ENCODE measurements around the gene ADK. TPM values are rescaled to one million over a fixed set of nuclear protein-coding genes. Genes with fewer than 3 reads are reported as not detected.

ADK gene
- total and polyA plus RNA-seq, 2 of the 4 experiments (the other 2 are of a cell fraction): 30.6 to 40.9 TPM

DNA sequence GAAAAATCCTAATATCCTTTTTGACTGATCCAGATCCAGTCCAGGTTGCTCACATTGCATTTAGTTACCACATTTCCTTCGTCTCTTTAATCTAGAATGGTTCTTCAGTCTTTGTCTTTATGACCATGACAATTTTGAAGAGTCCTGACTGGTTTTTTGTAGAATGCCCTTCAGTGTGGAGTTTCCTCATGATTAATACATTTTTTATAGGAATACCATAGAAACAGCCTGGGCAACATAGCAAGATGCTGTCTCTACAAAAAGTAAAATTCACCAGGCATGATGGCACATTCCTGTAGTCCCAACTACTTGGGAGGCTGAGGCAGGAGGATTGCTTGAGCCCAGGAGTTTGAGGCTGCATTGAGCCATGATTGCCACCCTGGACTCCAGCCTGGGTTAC is 390.4 kb downstream of the ADK start:
- H2AK5ac ChIP-seq (ENCODE audit: low read depth, low read length): no peak overlapping the region
- in situ Hi-C loops (cut with MboI; ENCODE audit: low sequenced_read_pairs): no loop called here
- H3K36me3 ChIP-seq (ENCODE audit: control insufficient read depth, insufficient read depth, low read length): no peaks in the 10 kb centered on the region
- no peak overlapping the region; the same call in 1 of the 2 replicates for H3K27ac ChIP-seq (ENCODE audit: insufficient read depth, low read length)
- no peak overlapping the region for H3K14ac ChIP-seq (replicated peaks; ENCODE audit: low read depth, low read length)
- ChIA-PET POLR2A (ENCODE audit: unreplicated experiment) (no interaction called here), CTCF (no interaction called here)
- DNase-seq (no peak), ATAC-seq (ENCODE audit: low read depth) (no peak)
- no peak overlapping the region for H3K4me3 ChIP-seq (ENCODE audit: insufficient read depth, low read depth, low read length)
- H4K5ac ChIP-seq (ENCODE audit: low read depth, low read length): no peak overlapping the region
- intact Hi-C loops (cut with micrococcal nuclease): loop anchor here (5.0 to 10.0 kb wide), 2 partner anchors 109 to 373 kb away; no protein-coding TSS in a partner anchor
- no peak overlapping the region for H4K91ac ChIP-seq (ENCODE audit: insufficient read depth, low read depth, low read length)
- H3K18ac ChIP-seq (ENCODE audit: low read depth, low read length): no peak overlapping the region
- no peak overlapping the region for H2BK120ac ChIP-seq (ENCODE audit: low read depth, low read length)
- no peak overlapping the region for H3K9ac ChIP-seq (ENCODE audit: low read depth, low read length)
- no TSS peak for BruUV-seq (replicated peaks)
- dilution Hi-C loops (cut with HindIII; ENCODE audit: low sequenced_read_pairs, unreplicated experiment): no loop called here
- H2BK15ac ChIP-seq (ENCODE audit: low read depth, low read length): no peak overlapping the region
- WGBS, 2 experiments (ENCODE audit: extremely low coverage in 2 of 2, insufficient read length in 1 of 2): no CpG with 5 or more reads among the region's 1 CpG
- H3K4me1 ChIP-seq (ENCODE audit: control insufficient read depth, insufficient read depth, low read length): peaks cover 7% of the 10 kb centered on the region; the same call in 1 of the 2 replicates
- no peak overlapping the region for H2BK20ac ChIP-seq (ENCODE audit: low read depth, low read length)
- H4K20me1 ChIP-seq (ENCODE audit: insufficient read depth, low read length): no peaks in the 10 kb centered on the region
- H2AK9ac ChIP-seq (replicated peaks; ENCODE audit: low read depth, low read length, poor library complexity): no peak overlapping the region
- H4K8ac ChIP-seq (ENCODE audit: low read depth in 2 of 2, low read length in 2 of 2): no peak overlapping the region
- no peaks in the 10 kb centered on the region for H3K27me3 ChIP-seq (ENCODE audit: control insufficient read depth, insufficient read depth, low read length)
- no peaks in the 10 kb centered on the region for H3K79me1 ChIP-seq (ENCODE audit: low read depth in 1 of 2, low read length in 2 of 2)
- no peaks in the 10 kb centered on the region for H3K9me1 ChIP-seq (ENCODE audit: insufficient read depth, low read length)
- H3K56ac ChIP-seq (ENCODE audit: extremely low read depth, insufficient read depth, low read length): no peak overlapping the region
- H3K23ac ChIP-seq (ENCODE audit: low read depth, low read length): no peak overlapping the region
- no peak overlapping the region for H3K4me2 ChIP-seq (ENCODE audit: low read depth, low read length)
- H2BK5ac ChIP-seq (ENCODE audit: low read depth, low read length, poor library complexity, severe bottlenecking): no peak overlapping the region
- H2AFZ ChIP-seq (replicated peaks; ENCODE audit: low read length, poor library complexity): no peak overlapping the region
- H3K4ac ChIP-seq (ENCODE audit: low read depth, low read length): no peak overlapping the region
- no peaks in the 10 kb centered on the region for H3K9me3 ChIP-seq (ENCODE audit: control insufficient read depth, insufficient read depth, low read length)
- TF ChIP-seq RAD21 (IDR thresholded peaks at IDR 0.05; ENCODE audit: low read length): no peak
- TF ChIP-seq, protein P1, sequence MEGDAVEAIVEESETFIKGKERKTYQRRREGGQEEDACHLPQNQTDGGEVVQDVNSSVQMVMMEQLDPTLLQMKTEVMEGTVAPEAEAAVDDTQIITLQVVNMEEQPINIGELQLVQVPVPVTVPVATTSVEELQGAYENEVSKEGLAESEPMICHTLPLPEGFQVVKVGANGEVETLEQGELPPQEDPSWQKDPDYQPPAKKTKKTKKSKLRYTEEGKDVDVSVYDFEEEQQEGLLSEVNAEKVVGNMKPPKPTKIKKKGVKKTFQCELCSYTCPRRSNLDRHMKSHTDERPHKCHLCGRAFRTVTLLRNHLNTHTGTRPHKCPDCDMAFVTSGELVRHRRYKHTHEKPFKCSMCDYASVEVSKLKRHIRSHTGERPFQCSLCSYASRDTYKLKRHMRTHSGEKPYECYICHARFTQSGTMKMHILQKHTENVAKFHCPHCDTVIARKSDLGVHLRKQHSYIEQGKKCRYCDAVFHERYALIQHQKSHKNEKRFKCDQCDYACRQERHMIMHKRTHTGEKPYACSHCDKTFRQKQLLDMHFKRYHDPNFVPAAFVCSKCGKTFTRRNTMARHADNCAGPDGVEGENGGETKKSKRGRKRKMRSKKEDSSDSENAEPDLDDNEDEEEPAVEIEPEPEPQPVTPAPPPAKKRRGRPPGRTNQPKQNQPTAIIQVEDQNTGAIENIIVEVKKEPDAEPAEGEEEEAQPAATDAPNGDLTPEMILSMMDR (conservative IDR thresholded peaks at IDR 0.05; ENCODE audit: low read depth, low read length): no peak
- TF ChIP-seq RCOR1 (IDR thresholded peaks at IDR 0.05; ENCODE audit: insufficient replicate concordance, low read length): no peak
- TF ChIP-seq SMC3 (IDR thresholded peaks at IDR 0.05; ENCODE audit: low read depth, low read length): no peak
- no peak for TF ChIP-seq CHD1 (IDR thresholded peaks at IDR 0.05; ENCODE audit: low read depth, low read length)

Data from IMR-90 (cell line).